Gastroesophageal sphincter (tissue), 4 donors: ENCODE results near the gene MOGAT2. TPM values are rescaled to one million over a fixed set of nuclear protein-coding genes. Genes with fewer than 3 reads are reported as not detected.

Source experiments
- ATAC-seq: fragments of 150-250 bp; one replicate; pipeline ENCODE4 v1.9.1; 2016; ENCODE audit warnings: mild to moderate bottlenecking, moderate library complexity
- H3K27ac ChIP-seq, 4 donors: fragments of 200-600 bp; sonication (generic) in 3 of 4; 1 replicate in 3 of 4; 2 replicates in 1 of 4; pipeline ENCODE4 v1.5.1; 2016 to 2019
- H3K27me3 ChIP-seq: fragments of 200-600 bp; sonication (generic); one replicate; pipeline ENCODE4 v1.5.1; 2019
- H3K36me3 ChIP-seq, 2 donors: fragments of 200-600 bp; sonication (generic); one replicate each; pipeline ENCODE4 v1.5.1; 2019; ENCODE audit warnings: control low read depth in 1 of 2
- H3K4me1 ChIP-seq, 3 donors: fragments of 200-600 bp; sonication (generic); 1 replicate in 2 of 3; 2 replicates in 1 of 3; pipeline ENCODE4 v1.5.1; 2016 to 2019; ENCODE audit warnings: control low read depth in 2 of 3
- H3K4me3 ChIP-seq, 2 donors: fragments of 200-600 bp; sonication (generic); one replicate each; pipeline ENCODE4 v1.5.1; 2019; ENCODE audit warnings: mild to moderate bottlenecking in 1 of 2, moderate library complexity in 1 of 2
- H3K9me3 ChIP-seq, 3 donors: fragments of 200-600 bp; sonication (generic); one replicate each; pipeline ENCODE4 v1.5.1; 2017 to 2019; ENCODE audit warnings: control low read depth in 2 of 3
- EP300 ChIP-seq: sonication (generic); formaldehyde crosslinking; IDR thresholded peaks from one replicate; pipeline ENCODE4 v1.6.1; 2017; ENCODE audit warnings: antibody characterized with exemption, mild to moderate bottlenecking
- POLR2A ChIP-seq, 2 donors: fragments of 450-650 bp; IDR thresholded peaks; one replicate each; pipeline ENCODE4 v1.6.1; 2017; ENCODE audit warnings: antibody characterized with exemption in 2 of 2, mild to moderate bottlenecking in 2 of 2, moderate library complexity in 1 of 2
- POLR2AphosphoS5 ChIP-seq: sonication (generic); formaldehyde crosslinking; IDR thresholded peaks from one replicate; pipeline ENCODE4 v1.6.1; 2017; ENCODE audit warnings: antibody characterized with exemption
- WGBS, 2 donors: methylation state at CpG; one replicate each; pipeline ENCODE4 v1.1.5; 2018; ENCODE audit warnings: low coverage in 1 of 2; 5-methylcytosine and 5-hydroxymethylcytosine counted together
- total RNA-seq, 4 donors: library from RNA; depleted of rRNA; stranded (reverse); fragments of >200 nt; gene quantifications; one replicate each; pipeline ENCODE4 v1.1.0, GENCODE V29; 2016
- TF ChIP-seq, protein P1 (sequence below), 4 experiments: fragments of 200-600 bp in 2 of 4; fragments of 450-650 bp in 2 of 4; sonication (generic) in 1 of 4; IDR thresholded peaks; one replicate each; pipeline ENCODE4 v1.5.1; 2017 to 2019; ENCODE audit warnings: antibody characterized with exemption in 4 of 4, mild to moderate bottlenecking in 2 of 4, moderate library complexity in 2 of 4

Gene MOGAT2
- total RNA-seq, 4 donors from 2014 or later: 0.30 TPM; not detected in 3

DNA sequence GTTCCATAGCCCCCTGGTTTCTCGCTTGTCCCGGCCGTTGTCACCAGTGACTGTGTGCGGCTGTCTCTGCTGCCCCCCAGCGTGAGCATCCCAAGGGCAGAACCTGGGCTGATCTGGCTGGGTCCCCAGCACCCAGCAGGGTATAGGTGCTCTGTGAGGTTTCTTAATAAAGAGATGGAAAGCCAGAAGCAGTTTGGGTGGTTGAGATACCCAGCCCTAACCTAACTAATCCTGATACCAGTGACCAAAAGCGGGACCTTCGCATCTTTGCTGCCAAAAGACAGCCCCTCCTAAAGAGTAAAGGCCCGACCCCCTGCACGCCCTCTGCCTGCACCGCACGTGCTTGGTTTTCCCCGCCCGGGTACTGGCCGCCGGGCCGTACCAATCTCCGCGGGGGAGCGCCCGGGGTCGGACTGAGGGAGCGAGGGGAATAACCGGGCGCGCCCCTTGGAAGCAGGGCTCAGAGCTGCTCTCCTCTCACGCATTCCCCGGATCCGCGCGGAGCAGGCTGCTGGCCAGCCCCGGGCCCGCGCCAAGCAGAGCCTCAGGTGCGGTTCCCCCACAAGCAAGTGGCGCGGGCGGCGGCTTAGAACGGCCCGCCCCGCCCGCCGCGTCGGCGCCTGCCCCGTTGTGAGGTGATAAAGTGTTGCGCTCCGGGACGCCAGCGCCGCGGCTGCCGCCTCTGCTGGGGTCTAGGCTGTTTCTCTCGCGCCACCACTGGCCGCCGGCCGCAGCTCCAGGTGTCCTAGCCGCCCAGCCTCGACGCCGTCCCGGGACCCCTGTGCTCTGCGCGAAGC is 50.7 kb downstream of the MOGAT2 start, which contains the start of gene DGAT2:
Gene DGAT2 (plus strand): TSS at position 667 of the 797 bp plus-strand sequence. CDS start 214 bp downstream, outside the sequence.
- 4% methylated on average over 4 of the region's 66 CpGs; no CpG with 5 or more reads in 1 of the 2 donors for WGBS, 2 donors
- H3K9me3 ChIP-seq: no peaks in the 10 kb centered on the region
- peaks cover 14% of the 10 kb centered on the region for H3K27me3 ChIP-seq
- peak within 1 kb of the TSS in 2 of 4 donors; percentile 43 to 64 for H3K27ac ChIP-seq
- TF ChIP-seq EP300 (no peak), POLR2AphosphoS5 (no peak), POLR2A (IDR thresholded peaks at IDR 0.05) (peak in 1 of 2 donors; percentile 24)
- TF ChIP-seq, protein P1, sequence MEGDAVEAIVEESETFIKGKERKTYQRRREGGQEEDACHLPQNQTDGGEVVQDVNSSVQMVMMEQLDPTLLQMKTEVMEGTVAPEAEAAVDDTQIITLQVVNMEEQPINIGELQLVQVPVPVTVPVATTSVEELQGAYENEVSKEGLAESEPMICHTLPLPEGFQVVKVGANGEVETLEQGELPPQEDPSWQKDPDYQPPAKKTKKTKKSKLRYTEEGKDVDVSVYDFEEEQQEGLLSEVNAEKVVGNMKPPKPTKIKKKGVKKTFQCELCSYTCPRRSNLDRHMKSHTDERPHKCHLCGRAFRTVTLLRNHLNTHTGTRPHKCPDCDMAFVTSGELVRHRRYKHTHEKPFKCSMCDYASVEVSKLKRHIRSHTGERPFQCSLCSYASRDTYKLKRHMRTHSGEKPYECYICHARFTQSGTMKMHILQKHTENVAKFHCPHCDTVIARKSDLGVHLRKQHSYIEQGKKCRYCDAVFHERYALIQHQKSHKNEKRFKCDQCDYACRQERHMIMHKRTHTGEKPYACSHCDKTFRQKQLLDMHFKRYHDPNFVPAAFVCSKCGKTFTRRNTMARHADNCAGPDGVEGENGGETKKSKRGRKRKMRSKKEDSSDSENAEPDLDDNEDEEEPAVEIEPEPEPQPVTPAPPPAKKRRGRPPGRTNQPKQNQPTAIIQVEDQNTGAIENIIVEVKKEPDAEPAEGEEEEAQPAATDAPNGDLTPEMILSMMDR (IDR thresholded peaks at IDR 0.05): peak in 3 of 4 experiments; percentile 12 to 40 (median 39)
- no peaks in the 10 kb centered on the region for H3K36me3 ChIP-seq
- H3K4me1 ChIP-seq: peaks cover 0 to 22% (median 12%) of the 10 kb centered on the region in 3 donors
- peak; percentile 89 for ATAC-seq
- H3K4me3 ChIP-seq: peak within 1 kb of the TSS; percentile 29 to 55

DNA sequence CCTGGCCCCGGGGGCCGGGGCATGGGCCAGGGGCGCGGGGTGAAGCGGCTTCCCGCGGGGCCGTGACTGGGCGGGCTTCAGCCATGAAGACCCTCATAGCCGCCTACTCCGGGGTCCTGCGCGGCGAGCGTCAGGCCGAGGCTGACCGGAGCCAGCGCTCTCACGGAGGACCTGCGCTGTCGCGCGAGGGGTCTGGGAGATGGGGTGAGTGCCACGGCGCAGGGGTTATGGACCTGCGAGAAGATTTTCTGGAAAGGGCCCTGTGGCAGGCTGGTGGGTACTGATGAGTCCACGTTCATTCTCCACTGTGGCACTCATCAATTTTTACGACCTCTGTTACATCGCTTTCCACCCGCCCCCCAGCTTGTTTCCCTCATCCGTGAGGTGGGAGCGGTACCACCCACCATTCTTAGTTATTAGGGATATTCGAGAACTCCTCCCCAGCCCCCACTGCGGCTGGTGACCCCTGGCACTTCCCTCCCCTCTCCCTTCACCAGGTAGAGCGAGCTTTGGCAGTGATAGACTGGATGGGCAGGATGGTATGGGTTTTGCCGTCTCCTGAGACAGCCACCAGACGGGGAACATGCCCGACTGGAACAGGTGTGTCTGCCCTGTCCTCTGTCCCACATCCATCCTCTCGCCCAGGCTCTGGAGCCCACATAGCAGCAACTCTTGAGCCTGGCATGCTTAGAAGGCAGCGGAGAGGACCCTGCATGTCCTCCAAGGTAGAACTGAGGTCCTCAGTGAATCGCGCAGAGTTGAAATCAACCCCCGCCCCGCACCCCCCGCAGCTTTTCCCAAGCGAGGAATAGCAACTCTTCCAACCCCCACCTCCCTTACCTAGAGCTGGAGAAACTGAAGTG is 51.5 kb downstream of the MOGAT2 start:
- Histone ChIP-seq H3K36me3 (no peaks in the 10 kb centered on the region), H3K4me1 (peaks cover 0 to 22% (median 12%) of the 10 kb centered on the region in 3 donors), H3K9me3 (no peaks in the 10 kb centered on the region), H3K27ac (peak overlapping the region in 2 of 4 donors; percentile 43 to 64), H3K4me3 (peak overlapping the region; percentile 29 to 55), H3K27me3 (peaks cover 14% of the 10 kb centered on the region)
- 20 to 46% methylated on average over 2 to 9 of the region's 46 CpGs for WGBS, 2 donors
- no peak for ATAC-seq
- TF ChIP-seq, protein P1 (IDR thresholded peaks at IDR 0.05): peak in 1 of 4 experiments; percentile 1
- TF ChIP-seq POLR2AphosphoS5 (no peak), EP300 (no peak), POLR2A (IDR thresholded peaks at IDR 0.05) (no peak)

GRCh38 chr11:75770102-75770501 is 52.5 kb downstream of the MOGAT2 start:
- Histone ChIP-seq H3K9me3 (no peaks in the 10 kb centered on the region), H3K4me3 (no peak overlapping the region), H3K4me1 (peaks cover 0 to 22% (median 12%) of the 10 kb centered on the region in 3 donors), H3K27me3 (peaks cover 14% of the 10 kb centered on the region), H3K36me3 (no peaks in the 10 kb centered on the region), H3K27ac (no peak overlapping the region)
- ATAC-seq: no peak
- WGBS, 2 donors: 69 to 84% methylated on average over 3 to 4 of the region's 5 CpGs
- no peak for TF ChIP-seq POLR2AphosphoS5
- no peak for TF ChIP-seq EP300
- TF ChIP-seq, protein P1 (IDR thresholded peaks at IDR 0.05): no peak
- TF ChIP-seq POLR2A (IDR thresholded peaks at IDR 0.05): no peak

DNA sequence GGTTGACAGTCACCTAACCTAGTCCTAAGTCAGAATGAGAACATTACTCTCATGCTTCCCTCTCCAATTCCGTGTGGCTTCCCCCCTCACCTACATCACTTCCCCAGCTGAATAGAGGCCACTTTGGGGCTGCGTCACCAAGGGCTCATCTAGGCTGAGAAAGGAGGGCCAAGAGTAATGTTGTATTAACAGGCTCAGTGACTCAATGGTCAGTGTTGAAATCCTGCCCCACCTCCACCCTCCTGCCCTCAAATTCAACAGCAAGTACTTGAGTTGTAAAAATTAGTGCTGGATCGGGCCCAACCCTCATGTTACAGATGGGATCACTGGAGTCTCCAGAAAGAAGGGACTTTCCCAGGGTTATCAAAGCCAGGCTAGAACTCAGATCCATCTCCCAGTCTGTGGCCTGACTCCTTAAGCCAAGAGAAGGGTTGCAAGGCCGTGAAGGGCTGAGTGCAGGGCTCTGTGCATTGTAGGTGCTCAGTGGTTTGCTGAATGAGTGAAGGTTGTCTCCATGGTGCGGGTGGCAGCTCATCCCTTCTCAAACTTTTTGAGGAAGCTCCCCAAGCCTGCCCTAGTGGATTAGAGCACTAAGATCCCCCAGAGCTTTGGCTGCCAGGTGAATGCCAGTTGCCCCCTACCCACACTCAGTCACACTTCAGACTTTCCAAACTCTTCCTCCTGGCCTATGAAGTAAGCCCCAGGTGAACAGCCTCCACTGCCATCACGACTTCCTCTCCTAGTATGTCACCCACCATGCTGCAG is 54.2 kb downstream of the MOGAT2 start:
- H3K4me1 ChIP-seq: peaks cover 0 to 22% (median 12%) of the 10 kb centered on the region in 3 donors
- H3K9me3 ChIP-seq: no peaks in the 10 kb centered on the region
- 79% methylated on average over 5 of the region's 6 CpGs; no CpG with 5 or more reads in 1 of the 2 donors for WGBS, 2 donors
- no peak overlapping the region for H3K4me3 ChIP-seq
- peaks cover 4% of the 10 kb centered on the region for H3K27me3 ChIP-seq
- TF ChIP-seq EP300: no peak
- no peak for TF ChIP-seq POLR2A (IDR thresholded peaks at IDR 0.05)
- TF ChIP-seq POLR2AphosphoS5: no peak
- TF ChIP-seq, protein P1 (IDR thresholded peaks at IDR 0.05): no peak
- H3K27ac ChIP-seq: no peak overlapping the region
- no peaks in the 10 kb centered on the region for H3K36me3 ChIP-seq
- peak; percentile 27 for ATAC-seq
